ENCODE data around the gene IL27RA.

DNA sequence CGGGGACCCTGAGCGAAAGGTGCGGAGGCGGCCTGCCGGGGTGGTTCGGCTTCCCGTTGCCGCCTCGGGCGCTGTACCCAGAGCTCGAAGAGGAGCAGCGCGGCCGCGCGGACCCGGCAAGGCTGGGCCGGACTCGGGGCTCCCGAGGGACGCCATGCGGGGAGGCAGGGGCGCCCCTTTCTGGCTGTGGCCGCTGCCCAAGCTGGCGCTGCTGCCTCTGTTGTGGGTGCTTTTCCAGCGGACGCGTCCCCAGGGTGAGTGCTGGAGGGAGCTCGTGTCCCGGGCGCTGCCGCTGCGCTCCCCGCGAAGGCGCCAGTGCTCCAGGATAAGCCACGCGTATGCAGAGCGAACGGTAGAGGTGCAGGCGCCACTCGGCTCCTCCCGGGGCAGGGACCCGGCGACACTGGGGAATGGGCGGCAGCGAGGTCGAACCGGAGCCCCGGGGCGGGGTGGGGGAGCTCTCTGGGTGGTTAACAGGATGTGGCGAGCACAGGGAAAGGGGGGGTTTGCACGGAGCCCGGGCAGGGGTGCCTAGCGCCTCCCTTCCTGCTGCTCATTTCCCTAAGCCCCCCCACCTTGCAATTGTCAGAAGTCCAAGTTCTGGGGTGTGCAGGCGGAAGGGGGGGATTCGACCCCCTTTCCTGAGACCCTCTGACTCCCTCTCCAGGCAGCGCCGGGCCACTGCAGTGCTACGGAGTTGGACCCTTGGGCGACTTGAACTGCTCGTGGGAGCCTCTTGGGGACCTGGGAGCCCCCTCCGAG lies at the start of gene IL27RA:
- TF ChIP-seq CTCF (conservative IDR thresholded peaks at IDR 0.05; ENCODE audit: low read length) = peak; percentile 78
- TF ChIP-seq EZH2phosphoT487 (IDR thresholded peaks at IDR 0.05; ENCODE audit: borderline replicate concordance) = no peak
